ENCODE results near the gene HTR3E.

GRCh38 chr3:184135911-184136260, 39.0 kb downstream of the HTR3E start:
- TF ChIP-seq CTCF (IDR thresholded peaks at IDR 0.05): no peak
- TF ChIP-seq POLR2A (IDR thresholded peaks at IDR 0.05): no peak

Data from adrenal gland (tissue), 5 donors.